NCI-H2227 treated with DMSO at 0.1 percent for 48 hours (cell line): ENCODE data around the gene MYD88.
"Not testable (repeated sequence)": the region's sequence is repeated elsewhere in the genome, so short reads cannot be mapped to it uniquely, and the experiment has no call there.

Source experiments
- DNase-seq: peaks from one replicate; lab custom pipeline; 2025; lab: John Stamatoyannopoulos, UW

Gene MYD88

GRCh38 chr3:38126121-38126892, 12.2 kb upstream of the MYD88 start:
- DNase-seq, result no peak

- DNase-seq, result no peak
Measured at GRCh38 chr3:38127611-38128302, 10.7 kb upstream of the MYD88 start.

GRCh38 chr3:38128303-38128655, 10.2 kb upstream of the MYD88 start:
- no peak for DNase-seq

GRCh38 chr3:38129058-38129457, 9.4 kb upstream of the MYD88 start:
- no peak for DNase-seq

GRCh38 chr3:38130631-38131065, 7.8 kb upstream of the MYD88 start:
- no peak for DNase-seq

GRCh38 chr3:38131621-38132369, 6.7 kb upstream of the MYD88 start:
- DNase-seq, result peak; percentile 2

- no peak for DNase-seq
Measured at GRCh38 chr3:38133209-38133556, 5.3 kb upstream of the MYD88 start.

GRCh38 chr3:38133557-38134405, 4.7 kb upstream of the MYD88 start:
- no peak for DNase-seq

GRCh38 chr3:38134517-38135143, 3.8 kb upstream of the MYD88 start:
- not testable (repeated sequence) for DNase-seq

- DNase-seq, result not testable (repeated sequence)
Measured at GRCh38 chr3:38135621-38136277, 2.7 kb upstream of the MYD88 start.

GRCh38 chr3:38136393-38136776, 2.1 kb upstream of the MYD88 start:
- no peak for DNase-seq

- DNase-seq, result peak; percentile 96
Measured at GRCh38 chr3:38136777-38137614, 1.5 kb upstream of the MYD88 start, which contains the start of gene ACAA1. Gene ACAA1 (minus strand): TSS chr3:38137127. CDS start chr3:38137035, 92 bp downstream.

GRCh38 chr3:38137615-38138348, 679 bp upstream of the MYD88 start:
- DNase-seq, result no peak

GRCh38 chr3:38139191-38139590, 730 bp downstream of the MYD88 start:
- no peak for DNase-seq

GRCh38 chr3:38139652-38140051, 1.2 kb downstream of the MYD88 start:
- no peak for DNase-seq

- DNase-seq, result no peak
Measured at GRCh38 chr3:38140326-38141172, 2.1 kb downstream of the MYD88 start.

GRCh38 chr3:38141173-38141951, 2.9 kb downstream of the MYD88 start:
- DNase-seq, result no peak

- no peak for DNase-seq
Measured at GRCh38 chr3:38141952-38142273, 3.5 kb downstream of the MYD88 start.
